Measurements from ENCODE around the gene DYNC1I1. TPM values are rescaled to one million over a fixed set of nuclear protein-coding genes. Genes with fewer than 3 reads are reported as not detected.

The DYNC1I1 gene
- total RNA-seq, 1 donor from 2014 or later: 38.8 TPM

DNA sequence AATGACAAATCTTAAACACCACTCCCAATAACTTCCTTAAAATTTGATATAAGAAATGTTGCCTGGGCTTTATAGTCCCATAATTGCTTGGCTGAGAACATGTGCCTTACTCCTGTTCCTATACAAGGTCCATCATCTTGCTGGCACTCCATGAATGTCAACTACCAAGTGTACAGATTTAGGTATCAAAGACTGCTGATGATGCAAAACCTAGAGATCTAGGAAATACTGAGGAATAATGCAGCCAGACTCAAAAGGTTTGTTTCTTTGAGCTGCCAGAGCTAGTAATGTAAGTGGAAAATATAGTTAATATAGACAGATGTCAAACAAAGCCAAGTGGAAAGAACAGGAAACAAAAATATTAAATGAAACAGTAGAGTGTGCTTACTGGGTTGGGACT is 121.1 kb downstream of the DYNC1I1 start:
- intact Hi-C loops (cut with micrococcal nuclease): no loop called here
- no peak for DNase-seq
- H3K4me3 ChIP-seq: no peak overlapping the region
- TF ChIP-seq, protein P1, sequence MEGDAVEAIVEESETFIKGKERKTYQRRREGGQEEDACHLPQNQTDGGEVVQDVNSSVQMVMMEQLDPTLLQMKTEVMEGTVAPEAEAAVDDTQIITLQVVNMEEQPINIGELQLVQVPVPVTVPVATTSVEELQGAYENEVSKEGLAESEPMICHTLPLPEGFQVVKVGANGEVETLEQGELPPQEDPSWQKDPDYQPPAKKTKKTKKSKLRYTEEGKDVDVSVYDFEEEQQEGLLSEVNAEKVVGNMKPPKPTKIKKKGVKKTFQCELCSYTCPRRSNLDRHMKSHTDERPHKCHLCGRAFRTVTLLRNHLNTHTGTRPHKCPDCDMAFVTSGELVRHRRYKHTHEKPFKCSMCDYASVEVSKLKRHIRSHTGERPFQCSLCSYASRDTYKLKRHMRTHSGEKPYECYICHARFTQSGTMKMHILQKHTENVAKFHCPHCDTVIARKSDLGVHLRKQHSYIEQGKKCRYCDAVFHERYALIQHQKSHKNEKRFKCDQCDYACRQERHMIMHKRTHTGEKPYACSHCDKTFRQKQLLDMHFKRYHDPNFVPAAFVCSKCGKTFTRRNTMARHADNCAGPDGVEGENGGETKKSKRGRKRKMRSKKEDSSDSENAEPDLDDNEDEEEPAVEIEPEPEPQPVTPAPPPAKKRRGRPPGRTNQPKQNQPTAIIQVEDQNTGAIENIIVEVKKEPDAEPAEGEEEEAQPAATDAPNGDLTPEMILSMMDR (IDR thresholded peaks at IDR 0.05; ENCODE audit: borderline replicate concordance): no peak
- H3K36me3 ChIP-seq: no peaks in the 10 kb centered on the region
- H3K27ac ChIP-seq (replicated peaks): no peak overlapping the region
- H3K9me3 ChIP-seq (replicated peaks): no peaks in the 10 kb centered on the region
- H3K27me3 ChIP-seq (ENCODE audit: low read depth): no peaks in the 10 kb centered on the region
- peaks cover 9% of the 10 kb centered on the region for H3K4me1 ChIP-seq

DNA sequence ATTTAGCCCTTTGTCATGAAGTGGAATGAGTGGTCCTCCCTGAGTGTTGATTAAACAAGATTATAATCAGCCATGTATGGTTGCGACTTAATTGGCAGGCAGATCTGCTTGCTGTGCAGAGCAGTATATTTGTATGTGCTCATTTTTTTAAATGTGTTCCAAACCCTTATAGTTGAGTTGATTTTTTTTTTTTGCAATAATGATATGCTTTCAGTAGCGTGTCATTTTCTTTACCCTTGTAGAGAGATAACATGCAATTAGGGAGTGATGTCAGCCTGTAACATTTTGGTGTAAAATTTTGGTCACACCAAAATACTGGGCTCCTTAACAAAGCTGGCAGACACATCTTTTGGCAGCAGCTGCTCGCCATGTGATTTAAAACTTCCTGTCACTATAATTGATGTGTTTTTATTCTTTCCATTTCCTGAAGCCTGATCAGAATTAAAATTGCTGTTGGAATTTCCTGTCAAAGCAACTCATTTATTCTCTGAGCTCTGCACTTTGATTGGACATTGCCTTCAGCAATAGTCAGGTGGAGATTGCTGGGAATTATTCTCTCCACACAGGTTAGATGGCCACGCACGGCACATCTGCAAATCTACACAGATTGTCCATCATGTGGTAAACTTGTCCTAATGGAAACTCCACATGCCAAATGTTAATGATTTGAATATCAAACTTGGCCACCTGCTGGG is 125.3 kb downstream of the DYNC1I1 start:
- intact Hi-C loops (cut with micrococcal nuclease): no loop called here
- H3K36me3 ChIP-seq: no peaks in the 10 kb centered on the region
- TF ChIP-seq, protein P1 (IDR thresholded peaks at IDR 0.05; ENCODE audit: borderline replicate concordance): no peak

GRCh38 chr7:95899919-95900513 is 127.7 kb downstream of the DYNC1I1 start:
- intact Hi-C loops (cut with micrococcal nuclease): no loop called here
- Histone ChIP-seq H3K27ac (replicated peaks) (no peak overlapping the region), H3K36me3 (no peaks in the 10 kb centered on the region), H3K27me3 (ENCODE audit: low read depth) (no peaks in the 10 kb centered on the region), H3K4me3 (no peak overlapping the region), H3K4me1 (peaks cover 9% of the 10 kb centered on the region), H3K9me3 (replicated peaks) (no peaks in the 10 kb centered on the region)
- TF ChIP-seq, protein P1 (IDR thresholded peaks at IDR 0.05; ENCODE audit: borderline replicate concordance): no peak
- no peak for DNase-seq

More for the DNA sequence above, 125.3 kb downstream of the DYNC1I1 start:
- Histone ChIP-seq H3K4me1 (peaks cover 9% of the 10 kb centered on the region), H3K4me3 (no peak overlapping the region), H3K9me3 (replicated peaks) (no peaks in the 10 kb centered on the region), H3K27me3 (ENCODE audit: low read depth) (no peaks in the 10 kb centered on the region), H3K27ac (replicated peaks) (no peak overlapping the region)
- no peak for DNase-seq

DNA sequence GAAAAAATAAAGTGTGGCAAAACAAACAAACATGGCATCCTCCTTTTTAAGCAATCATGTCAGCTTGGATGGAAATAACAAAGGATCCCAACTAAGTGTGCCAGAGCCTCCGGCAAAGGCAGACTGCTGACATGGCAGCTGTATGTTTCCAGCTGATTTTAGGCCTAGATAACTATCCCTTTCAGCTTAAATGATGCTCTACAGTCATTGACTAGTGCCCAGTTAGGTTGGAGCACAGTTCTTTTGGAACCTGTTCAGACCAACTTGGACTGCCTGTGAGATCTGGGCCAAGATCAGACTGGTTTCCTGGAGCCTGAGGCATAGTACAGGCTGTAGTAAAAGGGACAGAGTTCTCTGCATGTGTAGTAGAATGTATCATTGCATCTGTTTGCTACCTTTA is 128.7 kb downstream of the DYNC1I1 start:
- TF ChIP-seq, protein P1 (IDR thresholded peaks at IDR 0.05; ENCODE audit: borderline replicate concordance): no peak
- no peak overlapping the region for H3K27ac ChIP-seq (replicated peaks)
- intact Hi-C loops (cut with micrococcal nuclease): no loop called here
- H3K36me3 ChIP-seq: no peaks in the 10 kb centered on the region
- H3K27me3 ChIP-seq (ENCODE audit: low read depth): no peaks in the 10 kb centered on the region
- H3K4me3 ChIP-seq: no peak overlapping the region
- no peak for DNase-seq
- H3K9me3 ChIP-seq (replicated peaks): no peaks in the 10 kb centered on the region
- H3K4me1 ChIP-seq: peaks cover 9% of the 10 kb centered on the region

GRCh38 chr7:95904099-95904498 is 131.7 kb downstream of the DYNC1I1 start:
- Histone ChIP-seq H3K27me3 (ENCODE audit: low read depth) (no peaks in the 10 kb centered on the region), H3K36me3 (no peaks in the 10 kb centered on the region), H3K4me3 (no peak overlapping the region), H3K9me3 (replicated peaks) (no peaks in the 10 kb centered on the region), H3K4me1 (no peaks in the 10 kb centered on the region), H3K27ac (replicated peaks) (no peak overlapping the region)
- TF ChIP-seq, protein P1 (IDR thresholded peaks at IDR 0.05; ENCODE audit: borderline replicate concordance): no peak
- intact Hi-C loops (cut with micrococcal nuclease): no loop called here
- peak; percentile 15 for DNase-seq

Data from left ventricle myocardium inferior (tissue), 1 donor.